Cortex of kidney (tissue), 1 donor: ENCODE data around the gene CTTNBP2.

Source experiments
- DNase-seq: peaks from one replicate; lab custom pipeline; 2025; lab: John Stamatoyannopoulos, UW

CTTNBP2 gene

GRCh38 chr7:117685795-117686194, 187.4 kb downstream of the CTTNBP2 start:
- no peak for DNase-seq

- DNase-seq: no peak
These were observed 189.6 kb downstream of the CTTNBP2 start for GRCh38 chr7:117683430-117684175.

DNA sequence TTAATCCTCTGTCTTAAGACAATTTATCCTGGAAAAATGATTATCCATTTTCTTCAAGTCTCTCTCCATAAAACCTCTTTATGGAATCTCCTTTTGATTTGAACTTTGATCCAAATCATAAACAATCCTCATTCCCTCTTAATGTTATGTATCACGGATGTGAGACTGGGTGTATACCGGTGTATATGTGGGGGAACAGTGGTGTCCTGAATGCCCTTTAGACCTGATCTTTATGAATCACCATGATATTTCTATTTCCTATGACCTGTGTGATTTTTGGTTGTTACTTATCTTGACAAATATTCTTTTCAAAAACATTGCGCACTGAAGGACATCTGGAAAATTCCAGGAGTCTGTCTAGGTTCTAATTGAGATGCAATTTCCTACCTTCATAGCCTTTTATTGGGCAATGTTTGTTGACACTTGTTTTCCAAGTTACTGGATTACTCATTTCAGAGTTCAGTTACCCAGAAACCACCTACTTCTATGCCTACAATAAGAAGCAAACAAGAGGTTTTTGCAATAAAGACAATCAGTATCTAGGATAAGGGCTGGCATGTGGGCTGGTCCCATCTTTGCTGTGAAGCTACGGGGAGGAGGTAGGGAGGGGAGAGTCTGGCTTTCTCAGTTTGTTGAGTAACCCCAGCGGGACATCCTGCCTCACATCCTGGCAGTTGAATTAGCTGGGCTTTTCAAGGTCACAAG, 190.4 kb downstream of the CTTNBP2 start:
- DNase-seq: no peak

DNA sequence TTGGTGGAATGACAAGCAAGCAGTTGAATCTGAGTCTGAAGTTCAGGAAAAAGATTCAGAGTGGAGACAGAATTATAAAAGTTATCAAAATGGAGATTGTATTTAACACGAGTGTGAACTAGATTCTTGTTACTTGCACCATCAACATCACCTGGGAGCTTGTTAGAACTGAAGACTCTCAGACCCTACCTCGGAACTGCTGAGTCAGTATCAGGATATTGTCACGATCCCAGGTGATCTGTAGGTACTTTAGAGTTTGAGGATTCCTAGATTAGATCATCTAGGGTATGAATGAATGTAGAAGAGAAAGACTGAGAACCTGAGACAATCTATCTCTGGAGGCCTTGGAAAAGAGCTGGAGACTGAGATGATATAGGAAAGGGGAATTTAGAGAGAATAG, 194.1 kb downstream of the CTTNBP2 start:
- no peak for DNase-seq

DNA sequence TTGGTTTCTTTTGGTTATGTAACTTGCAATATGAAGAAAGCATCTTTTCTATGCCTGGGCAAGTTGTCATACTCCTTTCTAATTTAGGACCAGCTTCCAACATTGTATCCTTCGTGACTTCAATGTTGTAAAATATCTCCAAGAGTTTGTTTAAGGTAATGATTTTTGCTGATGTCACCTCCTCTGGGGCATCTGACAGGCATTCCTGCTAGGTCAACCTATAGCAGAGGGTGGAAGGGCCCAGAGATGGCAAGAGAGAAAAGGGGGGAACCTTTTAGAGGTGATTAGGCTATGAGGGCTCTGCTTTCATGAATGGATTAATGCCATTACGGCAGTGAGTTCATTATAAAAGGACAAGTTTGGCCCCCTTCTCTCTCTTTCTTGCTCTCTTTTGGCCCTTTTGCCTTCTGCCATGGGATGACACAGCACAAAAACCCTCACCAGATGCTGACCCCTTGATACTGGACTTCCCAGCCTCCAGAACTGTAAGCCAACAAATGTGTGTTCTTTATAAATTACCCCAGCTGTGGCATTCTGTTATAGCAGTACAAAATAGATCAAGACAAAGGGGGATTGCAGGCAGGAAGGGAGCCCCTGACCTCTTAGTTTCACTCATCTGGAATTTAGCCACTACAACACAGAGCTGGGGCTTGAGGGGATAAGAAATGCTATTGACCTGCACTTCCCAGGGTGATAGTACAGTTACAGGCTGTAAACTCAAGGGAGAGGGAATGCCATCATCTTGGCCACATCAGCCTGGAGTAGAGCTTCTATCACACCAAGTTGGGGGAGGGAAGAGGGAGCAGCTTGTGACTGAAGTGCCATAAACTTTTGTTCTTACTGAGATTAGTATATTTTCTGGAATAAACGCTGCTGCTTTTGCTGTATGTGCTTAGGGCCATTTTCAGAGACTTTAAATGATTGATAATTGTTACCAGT, 197.5 kb downstream of the CTTNBP2 start:
- no peak for DNase-seq

DNA sequence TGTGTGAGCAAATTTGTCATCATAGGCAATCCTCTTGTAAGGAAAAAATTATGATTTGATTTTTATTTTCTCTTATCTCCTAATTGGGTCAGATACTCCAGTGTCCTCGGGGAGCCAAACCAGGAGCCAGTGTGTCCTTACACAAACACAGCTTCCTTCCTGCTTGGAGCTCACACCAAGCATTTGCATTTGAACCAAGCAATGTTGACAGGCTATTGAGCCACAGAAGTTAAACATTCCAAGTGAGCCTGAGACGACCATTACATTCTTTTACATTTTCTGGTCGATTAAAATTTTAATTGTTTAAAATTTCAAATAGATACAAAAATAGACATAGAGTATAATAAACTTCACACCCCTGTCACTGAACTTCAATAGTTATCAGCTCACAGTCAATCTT, 198.6 kb downstream of the CTTNBP2 start:
- DNase-seq: no peak

- no peak for DNase-seq
These were observed 199.4 kb downstream of the CTTNBP2 start for GRCh38 chr7:117673839-117674238.

- no peak for DNase-seq
These were observed 199.9 kb downstream of the CTTNBP2 start for GRCh38 chr7:117673367-117673766.

DNA sequence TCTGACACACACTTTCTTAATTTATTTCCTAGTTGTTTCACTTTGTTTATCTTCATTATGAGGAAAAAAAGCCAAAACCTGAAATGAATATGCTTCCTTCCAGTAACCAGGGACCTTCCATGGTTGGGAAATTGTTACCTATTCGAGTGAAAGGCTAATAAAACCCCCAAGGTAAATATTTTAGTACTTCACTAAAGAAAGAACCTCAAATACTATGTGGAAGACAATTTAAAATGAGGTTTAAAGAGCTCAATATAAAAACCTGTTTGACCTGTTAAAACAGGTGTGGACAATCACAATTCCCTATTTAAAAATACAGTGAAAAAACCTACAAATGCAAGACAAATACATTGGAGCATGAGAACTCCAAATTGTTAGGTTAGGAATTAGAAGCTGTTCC, 200.8 kb downstream of the CTTNBP2 start:
- DNase-seq: no peak

GRCh38 chr7:117669818-117670217, 203.4 kb downstream of the CTTNBP2 start:
- no peak for DNase-seq

- no peak for DNase-seq
These were observed 205.8 kb downstream of the CTTNBP2 start for GRCh38 chr7:117667456-117667855.

DNA sequence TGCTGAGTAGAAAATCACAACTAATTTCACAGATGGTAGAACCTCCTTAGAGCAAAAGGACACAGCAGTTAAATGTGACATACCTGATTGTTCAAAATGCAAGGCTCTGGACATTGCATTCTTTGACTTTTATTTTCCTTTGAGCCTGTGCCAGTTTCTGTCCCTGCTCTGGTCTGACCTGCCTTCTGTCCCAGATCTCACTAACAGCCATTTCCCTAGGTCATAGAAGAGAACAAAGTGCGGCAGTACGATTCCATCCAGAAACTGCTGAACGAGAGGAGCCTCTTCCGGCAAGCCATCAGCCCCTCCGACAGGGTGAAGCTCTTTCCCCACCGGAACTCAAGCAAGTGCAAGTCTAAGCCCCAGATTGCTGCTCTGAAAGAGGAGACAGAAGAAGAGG, 206.6 kb downstream of the CTTNBP2 start:
- DNase-seq: no peak

DNA sequence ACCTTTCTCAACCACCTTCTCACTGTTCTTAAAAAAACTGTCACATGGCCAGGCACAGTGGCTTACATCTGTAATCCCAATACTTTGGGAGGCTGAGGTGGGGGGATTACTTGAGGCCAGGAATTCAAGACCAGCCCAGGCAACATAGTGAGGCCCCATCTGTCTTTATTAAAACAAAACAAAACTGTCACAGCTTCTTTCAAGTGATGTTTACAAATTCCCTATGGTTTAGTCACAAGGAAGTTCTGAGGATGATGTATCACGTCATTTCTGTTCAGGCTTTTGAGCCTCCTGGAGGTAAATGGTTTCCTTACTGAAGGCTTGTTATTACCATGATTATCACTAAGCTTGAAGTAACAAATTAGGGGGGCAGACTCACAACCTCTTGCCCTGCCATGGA, 207.2 kb downstream of the CTTNBP2 start:
- no peak for DNase-seq

GRCh38 chr7:117665368-117665767, 207.9 kb downstream of the CTTNBP2 start:
- no peak for DNase-seq

GRCh38 chr7:117664047-117664446, 209.2 kb downstream of the CTTNBP2 start:
- no peak for DNase-seq

- no peak for DNase-seq
These were observed 211.9 kb downstream of the CTTNBP2 start for GRCh38 chr7:117661328-117661727.
